Right hindlimb (tissue), 1 donor: ENCODE measurements around the gene COL6A1.
"Not testable (repeated sequence)": the region's sequence is repeated elsewhere in the genome, so short reads cannot be mapped to it uniquely, and the experiment has no call there.

Experiments
- DNase-seq: peaks from one replicate; pipeline ENCODE4 v3.0.0-alpha.2; 2018

The COL6A1 gene

DNA sequence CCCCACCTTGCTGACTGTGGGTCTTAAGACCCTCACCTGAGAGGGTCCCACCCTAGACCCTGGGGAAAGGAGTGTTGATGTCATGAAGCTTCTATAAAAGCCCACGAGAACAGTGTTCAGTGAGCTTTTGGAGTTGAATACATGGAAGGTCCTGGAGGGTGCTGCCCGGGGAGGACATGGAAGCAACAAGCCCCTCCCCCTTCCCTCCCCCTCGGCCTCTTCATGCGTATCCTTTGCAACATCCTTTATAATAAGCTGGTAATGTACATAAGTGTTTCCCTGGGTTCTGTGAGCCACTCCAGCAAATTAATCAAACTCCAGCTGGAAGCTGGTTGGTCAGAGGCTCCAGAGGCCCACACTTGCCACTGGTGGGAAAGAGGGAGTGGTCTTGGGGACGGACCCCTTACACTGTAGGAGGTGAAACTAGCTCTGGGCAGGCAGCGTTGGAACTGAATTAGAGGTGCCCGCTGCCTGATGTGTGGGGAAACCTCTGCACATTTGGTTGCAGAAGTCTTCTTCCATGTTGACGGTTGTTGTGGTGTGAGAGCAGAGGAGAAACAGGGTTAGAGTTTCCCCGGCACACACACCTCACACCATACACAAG is 14.7 kb upstream of the COL6A1 start:
- DNase-seq = no peak

DNA sequence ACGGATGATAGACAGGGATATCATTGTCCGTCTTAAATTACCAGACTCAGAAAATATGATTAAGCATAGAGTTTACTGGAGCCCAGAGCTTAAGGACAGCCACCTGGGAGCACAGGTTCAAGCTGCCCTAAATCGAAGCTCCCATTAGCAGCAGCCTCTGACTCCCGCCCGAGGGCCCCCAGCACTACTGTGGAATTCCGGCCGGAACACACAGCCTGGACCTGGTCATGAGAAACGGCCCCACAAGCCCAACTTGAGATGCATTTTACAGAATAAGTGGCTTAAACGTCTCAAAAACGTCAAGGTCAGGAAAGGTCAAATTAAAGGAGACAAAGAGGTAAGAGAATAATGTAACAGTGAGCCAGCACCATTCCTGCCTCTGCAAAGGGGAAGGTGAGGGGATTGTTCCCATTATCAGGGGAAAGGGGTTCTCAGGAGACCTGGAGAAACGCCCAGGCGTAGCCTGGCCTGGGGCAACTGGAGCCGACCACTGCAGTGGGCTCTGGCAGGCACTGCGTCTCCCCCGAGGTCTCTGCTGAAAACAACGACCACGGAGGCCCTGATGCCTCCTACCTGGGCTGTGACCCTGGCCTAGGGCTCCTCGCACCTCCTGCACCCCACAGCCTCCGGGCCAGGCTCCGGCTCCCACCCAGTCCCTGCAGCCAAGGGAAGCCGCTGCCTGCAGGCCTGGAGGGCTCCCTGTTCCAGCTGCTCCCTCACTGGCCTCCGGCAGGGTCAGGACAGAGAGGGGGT is 11.5 kb upstream of the COL6A1 start:
- no peak for DNase-seq

DNA sequence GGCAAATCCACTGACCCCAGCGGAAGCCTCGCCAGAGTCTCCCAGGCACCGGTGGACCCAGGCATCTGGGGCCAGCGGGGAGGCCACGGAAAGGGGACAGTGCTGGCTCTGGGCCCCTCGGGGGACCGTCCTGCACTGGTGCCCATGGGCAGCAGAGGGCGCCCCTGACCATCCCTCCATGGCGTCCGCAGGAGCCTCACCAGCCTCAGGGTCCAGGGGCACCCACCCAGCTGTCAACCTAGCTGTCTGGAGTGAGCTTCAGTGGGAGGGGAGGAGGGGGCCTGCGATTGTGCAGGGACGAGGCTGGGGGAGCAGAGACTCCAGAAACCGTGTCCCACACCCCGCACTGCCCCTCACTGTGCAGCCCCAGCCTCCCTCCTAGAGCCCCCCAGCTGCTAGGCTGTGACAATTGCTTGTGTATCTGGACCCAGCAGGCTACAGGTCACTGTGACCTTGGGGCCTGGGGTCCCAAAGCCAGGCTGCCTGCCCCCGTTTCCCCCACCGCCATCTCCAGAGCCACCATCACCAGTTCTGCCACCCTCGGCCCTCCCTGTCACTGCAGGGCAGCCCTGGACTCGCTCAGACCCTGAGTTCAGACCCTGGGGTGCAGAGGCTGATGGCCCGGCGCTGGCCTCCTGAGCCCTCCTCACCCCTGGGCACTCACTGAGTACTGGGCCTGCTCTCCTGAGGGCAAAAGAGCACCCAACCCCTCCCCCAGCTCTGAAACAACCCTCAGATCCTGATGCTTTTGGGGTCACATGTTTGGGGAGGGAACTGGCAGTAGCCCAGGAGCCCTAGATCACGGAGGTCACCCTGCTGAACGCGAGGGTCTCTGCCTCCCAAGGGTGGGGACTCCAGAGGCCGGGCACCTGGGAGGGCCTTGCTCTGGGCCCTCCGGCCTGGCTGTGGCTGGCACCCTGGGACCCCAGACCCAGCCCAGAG is 10.6 kb upstream of the COL6A1 start:
- DNase-seq = peak; percentile 83

DNA sequence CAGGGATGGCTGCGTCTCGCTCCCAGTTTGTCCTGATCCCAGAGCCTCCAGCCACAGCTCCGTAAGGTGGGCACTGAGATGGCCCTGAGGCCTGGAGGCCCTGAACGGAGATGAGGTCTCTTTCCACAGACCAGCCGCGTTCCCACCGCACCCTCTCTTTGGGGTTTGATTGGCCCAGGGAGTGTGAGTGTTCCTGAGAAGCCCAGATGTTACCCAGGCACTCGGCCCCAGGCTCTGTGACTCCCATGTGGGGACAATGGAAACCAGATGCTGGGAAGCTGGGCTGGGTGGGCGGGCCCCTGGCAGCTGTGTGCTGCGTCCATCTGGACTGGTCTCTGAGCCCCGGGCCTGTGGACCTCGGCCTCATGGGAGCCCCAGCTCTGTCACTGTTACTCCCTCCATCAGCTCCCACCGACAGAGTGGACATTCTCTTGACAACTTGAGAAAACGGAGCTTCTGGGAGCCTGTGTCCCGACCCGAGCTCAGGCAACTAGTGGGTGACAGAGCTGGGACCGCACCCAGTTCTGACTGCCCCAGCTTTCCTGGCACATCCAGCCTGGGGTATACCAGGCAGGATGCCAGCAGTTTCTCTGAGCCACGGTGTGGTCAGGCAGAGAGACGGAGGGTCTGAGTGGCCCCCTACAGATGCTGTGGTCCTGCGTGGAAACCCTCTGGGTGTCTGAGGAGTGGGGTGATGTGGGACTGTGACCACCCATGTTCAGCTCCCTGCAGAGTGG is 9.8 kb upstream of the COL6A1 start:
- peak; percentile 89 for DNase-seq

DNA sequence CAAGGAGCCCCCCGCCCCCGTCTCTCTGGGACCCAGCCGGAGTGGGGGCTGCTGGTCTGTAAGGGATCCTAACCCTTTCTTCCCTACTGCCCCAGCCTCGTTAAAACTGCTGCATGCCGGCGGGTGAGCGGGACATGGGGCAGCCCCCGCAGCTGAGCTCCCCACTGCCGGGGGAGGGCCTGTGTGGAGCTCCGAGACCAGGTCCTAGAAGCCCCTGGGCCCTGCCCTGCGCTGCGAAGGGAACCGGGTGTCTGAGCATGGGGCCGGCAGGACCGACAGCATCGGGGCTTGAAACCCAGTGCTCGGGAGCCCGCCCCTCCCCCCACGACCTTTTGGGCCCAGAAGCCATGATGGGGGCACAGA is 9.2 kb upstream of the COL6A1 start:
- DNase-seq = peak; percentile 76

DNA sequence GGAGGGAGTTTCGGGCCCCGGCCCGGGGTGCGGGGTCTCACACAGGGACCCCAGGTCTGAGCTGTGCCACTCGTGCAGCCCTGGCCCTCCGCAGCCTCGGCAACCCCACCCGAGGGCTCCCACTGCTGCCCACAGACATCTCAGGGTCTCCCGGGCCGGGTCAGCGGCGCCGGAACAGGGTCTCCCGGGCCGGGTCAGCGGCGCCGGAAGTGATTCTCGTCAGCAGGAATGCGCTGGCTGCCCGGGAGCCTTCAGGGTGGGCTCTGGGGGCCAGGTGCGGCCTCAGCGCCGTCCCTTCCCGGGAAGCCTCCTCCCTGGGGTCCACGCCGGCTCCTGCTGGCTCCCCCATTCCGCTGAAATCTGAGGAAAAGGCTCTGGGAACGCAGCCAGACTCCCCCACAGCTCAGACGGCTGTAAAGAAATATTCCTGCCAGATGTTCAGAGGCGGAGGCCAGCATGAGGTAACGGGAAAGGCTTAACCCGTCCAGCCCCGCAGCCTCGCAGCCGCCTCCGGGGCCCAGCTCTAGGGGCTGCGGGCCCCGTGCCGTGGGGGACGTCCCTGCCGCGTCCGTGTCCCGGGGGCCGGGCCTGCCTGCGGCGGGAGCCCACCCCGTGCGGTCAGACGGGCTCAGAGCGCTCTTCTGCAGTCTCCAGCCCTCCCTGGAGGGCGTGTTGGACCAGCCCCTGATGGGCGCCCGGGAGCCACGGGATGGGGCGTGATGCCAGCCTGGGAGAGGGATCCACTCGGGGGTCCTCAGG is 8.7 kb upstream of the COL6A1 start:
- DNase-seq = peak; percentile 97

DNA sequence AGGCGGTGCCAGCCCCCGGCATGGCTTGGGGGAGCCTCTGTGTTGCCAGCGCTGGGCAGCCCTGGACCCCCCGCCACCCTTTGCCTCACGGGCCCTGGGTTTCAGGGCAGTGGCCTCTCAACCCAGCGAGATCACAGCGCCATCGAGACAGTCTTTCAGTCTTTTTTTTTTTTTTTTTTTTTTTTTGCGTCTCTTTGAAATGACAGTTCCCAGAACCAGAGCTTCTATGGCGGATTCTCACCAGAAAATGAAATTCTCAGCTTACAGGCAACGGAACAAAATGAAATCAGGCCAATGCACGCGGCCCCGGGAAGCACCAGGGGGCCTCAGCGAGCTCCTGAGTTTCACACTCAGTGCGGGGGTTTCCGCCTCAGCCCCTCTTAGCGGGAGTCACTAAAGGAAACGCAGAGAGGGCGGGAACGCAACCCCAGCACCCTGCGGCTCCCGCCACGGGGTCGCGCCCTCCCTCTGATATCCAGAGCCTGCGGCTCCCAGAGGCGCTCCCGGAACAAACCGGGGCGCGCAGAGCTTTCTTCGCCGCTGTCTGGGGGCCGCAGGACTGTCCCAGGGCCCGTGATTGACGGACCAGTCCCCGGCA is 8.0 kb upstream of the COL6A1 start:
- peak; percentile 96 for DNase-seq

DNA sequence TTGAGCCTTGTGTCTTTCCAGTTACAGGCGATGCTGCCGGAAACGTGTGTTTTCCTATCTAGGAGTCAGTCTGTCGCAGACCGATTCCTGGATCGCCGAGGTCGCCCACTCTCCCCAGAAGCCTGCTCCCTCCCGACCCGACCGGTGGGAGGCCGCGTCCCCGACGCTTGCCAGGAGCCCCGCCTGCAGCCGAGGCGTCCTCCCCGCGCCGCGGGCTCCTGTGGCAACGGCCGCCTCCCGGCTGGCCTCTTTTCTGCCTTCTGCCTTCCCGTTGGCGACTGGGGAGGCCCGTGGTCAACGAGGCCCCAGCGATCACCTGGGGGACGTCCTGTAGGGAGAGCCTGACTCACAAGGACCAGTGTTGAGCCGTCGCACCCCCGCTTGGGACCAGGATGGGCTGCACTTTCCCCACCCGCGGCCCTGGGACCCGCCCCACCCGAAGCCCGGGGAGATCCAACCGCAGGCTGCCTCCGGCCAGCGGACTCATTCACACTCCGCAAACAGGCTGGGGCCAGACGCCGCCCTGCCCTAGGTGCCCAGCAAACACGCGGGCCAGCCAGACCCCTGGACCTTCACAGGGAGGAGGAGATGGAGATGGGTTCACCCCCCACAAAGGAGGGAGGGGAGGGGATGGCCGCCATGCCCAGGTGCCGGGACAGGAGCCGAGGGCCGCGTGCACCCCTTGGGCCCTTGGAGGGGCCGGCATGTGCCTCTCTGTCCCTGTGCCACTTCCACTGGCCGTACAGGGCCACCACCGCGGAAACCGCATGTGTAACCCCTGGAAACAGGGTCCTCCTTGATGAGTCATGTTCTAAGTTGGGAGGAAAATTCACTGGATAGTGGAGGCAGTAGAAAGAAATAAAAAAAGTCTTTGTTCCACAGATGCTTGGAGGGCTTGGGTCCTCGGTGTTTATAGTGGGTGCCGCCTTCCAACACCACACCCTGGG is 7.2 kb upstream of the COL6A1 start:
- peak; percentile 72 for DNase-seq

DNA sequence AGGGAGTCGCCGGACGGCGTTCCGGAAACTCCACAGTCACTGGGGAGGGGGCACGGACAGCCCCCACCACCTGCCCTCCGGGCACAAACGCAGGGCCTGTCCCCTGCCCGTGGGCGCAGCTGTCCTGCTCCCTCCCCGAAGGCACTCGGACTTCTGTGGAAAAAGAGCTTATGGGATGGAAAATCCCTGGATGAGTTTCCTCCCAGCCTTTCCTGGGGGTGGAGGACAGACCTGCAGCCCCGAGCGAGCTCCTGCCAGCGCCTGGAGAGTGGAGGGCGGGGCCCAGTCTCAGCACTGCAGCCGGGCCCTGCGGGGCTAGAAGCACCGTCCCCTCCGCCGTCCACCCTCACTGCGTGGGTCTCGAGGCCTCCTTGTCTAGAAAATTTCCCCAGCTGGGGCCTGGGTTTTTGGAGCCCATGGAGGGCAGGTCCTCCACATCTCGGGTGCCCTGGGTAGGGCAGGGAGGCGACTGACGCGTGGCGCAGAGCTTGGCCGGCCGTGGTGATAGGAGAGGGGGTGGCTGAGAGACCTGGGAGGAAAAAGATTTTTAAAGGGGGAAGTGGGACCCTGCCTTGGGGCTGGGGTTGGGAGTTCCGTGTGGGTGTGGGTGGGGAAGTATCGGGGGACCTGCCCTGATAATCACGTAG is 6.4 kb upstream of the COL6A1 start:
- DNase-seq = peak; percentile 83

DNA sequence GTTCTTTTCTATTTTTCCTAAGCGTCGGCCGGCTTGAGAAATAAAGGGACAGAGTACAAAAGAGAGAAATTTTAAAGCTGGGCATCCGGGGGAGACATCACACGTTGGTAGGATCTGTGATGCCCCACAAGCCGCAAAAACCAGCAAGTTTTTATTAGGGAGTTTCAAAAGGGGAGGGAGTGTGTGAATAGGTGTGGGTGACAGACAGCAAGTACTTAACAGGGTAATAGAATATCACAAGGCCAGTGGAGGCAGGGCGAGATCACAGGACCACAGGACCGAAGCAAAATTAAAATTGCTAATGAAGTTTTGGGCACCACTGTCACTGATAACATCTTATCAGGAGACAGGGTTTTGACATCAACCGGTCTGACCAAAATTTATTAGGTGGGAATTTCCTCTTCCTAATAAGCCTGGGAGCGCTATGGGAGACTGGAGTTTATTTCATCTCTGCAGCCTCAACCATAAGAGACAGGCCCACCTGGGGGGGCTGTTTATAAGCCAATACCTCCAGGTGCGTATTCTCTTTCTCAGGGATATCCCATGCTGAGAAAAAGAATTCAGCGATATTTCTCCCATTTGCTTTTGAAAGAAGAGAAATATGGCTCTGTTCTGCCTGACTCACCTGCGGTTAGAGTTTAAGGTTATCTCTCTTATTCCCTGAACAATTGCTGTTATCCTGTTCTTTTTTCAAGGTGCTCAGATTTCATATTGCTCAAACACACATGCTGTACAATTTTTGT is 5.7 kb upstream of the COL6A1 start:
- DNase-seq = not testable (repeated sequence)

DNA sequence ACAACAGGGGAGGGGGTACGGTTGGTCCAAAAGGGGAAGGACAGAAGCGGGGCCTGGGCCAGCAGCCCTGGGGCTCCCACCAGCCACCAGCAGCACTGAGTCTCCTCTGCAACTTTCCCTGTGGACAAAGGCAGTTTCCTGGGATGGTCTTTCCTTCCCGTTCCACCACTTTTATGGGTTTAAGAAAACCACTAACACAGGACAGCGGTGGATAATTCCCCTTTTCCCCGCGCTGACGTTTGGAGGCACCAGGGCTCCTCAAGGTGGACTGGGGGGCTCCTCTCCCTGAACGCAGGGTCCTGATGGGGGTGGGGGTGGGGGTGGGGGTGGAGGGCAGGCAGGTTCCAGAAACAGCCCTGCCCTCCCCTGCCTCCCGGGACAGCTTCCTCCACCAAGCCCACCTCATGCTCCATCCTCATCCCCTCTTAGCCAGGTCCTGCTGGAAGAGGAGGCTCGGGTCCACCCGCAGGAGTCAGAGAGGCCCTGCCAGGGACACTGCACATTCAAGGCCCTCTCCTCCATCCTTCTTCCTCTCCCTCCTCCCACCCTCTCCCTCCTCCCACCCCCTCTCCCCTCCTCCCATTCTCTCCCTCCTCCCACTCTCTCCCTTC is 4.8 kb upstream of the COL6A1 start:
- peak; percentile 38 for DNase-seq

DNA sequence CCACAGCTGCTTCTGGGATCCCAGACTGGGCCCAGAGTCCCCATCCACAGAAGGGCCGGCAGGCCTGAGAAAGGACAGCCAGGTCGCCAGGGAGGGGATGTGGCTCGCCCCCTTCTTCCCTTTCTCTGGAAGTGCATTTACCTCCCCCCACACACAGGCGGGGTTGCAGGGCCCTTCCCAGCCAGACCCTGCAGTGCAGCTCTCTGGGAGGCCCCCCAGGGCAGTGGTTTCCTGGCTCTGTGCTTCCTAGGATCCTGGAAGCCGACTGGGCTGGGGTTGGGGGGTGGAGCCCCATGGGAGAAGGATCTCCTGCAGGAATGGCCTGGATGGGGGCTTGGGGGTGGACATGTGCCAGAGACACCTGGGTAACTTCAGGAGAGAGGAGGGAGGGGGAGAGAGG is 4.2 kb upstream of the COL6A1 start:
- DNase-seq = peak; percentile 71

DNA sequence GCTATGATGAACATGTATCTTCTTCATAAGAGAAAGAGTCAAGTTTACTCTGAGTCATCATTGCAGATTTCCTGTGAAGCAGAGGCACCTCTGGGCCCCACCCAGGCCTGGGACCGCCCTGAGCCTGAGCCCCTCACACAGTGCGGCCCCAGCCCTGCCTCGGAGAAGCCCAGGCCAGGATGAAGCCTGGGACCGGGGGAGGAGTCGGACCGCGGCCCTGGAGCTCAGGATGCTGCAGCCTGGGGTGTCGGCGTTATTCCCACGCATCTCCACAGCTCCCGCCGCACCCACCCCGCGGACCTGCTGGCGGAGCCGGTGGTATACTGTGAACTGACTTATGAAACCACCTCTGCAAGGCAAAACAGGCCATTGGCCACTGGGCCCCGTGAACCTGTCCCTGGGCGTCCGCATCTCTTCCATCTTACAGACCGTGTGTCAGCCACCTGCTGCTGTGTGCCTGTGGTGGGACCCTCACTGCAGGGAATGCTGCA is 2.4 kb upstream of the COL6A1 start:
- peak; percentile 55 for DNase-seq

DNA sequence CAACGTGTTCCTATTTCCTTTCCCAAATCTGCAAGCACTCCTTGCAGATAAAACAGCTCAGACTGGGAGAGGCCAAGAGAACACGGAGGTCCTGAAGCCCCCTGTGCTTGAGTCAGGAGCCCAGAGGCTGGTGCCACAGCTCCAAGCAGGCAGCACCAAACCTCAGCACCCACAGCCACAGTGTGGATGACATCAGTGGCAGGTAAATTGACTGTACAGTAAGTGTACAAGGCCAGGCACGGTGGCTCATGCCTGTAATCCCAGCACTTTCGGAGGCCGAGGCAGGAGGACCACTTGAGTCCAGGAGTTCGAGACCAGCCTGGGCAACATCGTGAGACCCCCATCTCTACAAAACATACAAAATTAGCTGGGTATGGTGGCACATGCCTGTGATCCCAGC is 1.9 kb upstream of the COL6A1 start:
- no peak for DNase-seq

DNA sequence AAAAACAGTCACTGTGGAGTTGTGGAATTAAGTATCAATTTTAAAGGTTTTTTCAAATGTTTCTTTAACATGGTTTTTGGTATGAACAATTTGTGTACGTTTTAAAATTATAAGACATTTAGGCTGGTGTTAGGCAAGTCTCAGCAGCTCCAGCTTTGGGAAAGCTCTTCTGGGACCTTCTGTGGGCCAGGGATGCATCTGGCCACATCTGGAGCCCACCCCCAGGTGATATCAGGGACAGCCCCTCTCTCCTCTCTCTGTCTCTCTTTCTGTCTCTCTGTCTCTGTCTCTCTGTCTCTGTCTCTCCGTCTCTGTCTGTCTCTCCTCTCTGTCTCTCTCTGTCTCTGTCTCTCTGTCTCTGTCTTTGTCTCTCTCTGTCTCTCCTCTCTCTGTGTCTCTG is 1.3 kb upstream of the COL6A1 start:
- peak; percentile 16 for DNase-seq

DNA sequence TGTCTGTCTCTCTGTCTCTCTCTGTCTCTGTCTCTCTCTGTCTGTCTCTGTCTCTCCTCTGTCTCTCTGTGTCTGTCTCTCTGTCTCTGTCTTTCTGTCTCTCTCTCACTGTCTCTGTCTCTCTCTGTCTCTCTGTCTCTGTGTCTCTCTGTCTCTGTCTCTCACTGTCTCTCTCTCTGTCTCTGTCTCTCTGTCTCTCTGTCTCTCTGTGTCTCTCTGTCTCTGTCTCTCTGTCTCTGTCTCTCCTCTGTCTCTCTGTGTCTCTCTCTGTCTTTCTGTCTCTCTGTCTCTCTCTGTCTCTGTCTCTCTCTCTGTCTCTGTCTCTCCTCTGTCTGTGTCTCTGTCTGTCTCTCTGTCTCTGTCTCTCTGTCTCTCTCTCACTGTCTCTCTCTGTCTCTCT is 873 bp upstream of the COL6A1 start:
- DNase-seq = no peak

DNA sequence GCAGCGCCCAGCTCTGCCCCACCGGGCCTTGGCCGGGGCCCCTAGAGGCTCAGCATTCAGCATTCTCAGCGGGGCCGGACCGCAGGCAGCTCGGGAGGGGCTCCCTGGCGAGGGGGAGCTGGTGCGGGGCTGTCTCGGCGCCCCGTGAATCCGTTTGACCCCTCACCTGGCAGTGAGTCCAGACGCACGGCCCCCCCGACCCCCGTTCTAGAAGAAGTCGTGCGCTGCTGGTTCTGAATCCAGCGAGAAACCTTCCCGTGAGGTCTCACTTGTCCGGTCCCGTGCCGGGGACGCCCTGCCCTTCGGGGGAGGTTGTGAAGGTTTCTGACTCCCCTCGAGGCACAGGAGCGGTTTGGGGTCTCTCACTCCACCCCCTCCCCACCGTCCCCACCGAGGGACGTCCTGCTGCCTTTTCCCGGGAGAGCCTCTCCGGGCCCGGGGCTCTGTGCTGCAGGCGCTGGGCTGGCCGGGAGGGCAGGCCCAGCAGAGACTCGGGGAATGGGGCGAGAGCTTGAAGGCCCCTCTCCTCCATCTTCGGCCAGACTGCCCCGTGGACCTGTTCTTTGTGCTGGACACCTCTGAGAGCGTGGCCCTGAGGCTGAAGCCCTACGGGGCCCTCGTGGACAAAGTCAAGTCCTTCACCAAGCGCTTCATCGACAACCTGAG is 655 bp downstream of the COL6A1 start:
- DNase-seq = peak; percentile 65
